Cortex of kidney (tissue), 1 donor: Measurements from ENCODE around the gene UCKL1.
"Not testable (repeated sequence)": the region's sequence is repeated elsewhere in the genome, so short reads cannot be mapped to it uniquely, and the experiment has no call there.

ENCODE experiments used
- DNase-seq: peaks from one replicate; lab custom pipeline; 2025; lab: John Stamatoyannopoulos, UW

The UCKL1 gene

GRCh38 chr20:63955827-63956663 lies at the start of gene UCKL1:
UCKL1 (minus strand) TSS chr20:63956416; CDS start chr20:63956372, 44 bp downstream.
- DNase-seq = no peak

- DNase-seq = no peak
These were observed 49.2 kb upstream of the UCKL1 start for GRCh38 chr20:64005394-64005793.

GRCh38 chr20:64003960-64004725 lies 47.9 kb upstream of the UCKL1 start:
- no peak for DNase-seq

GRCh38 chr20:64001607-64002011 lies 45.4 kb upstream of the UCKL1 start:
- DNase-seq = no peak

GRCh38 chr20:64000906-64001305 lies 44.7 kb upstream of the UCKL1 start:
- no peak for DNase-seq

GRCh38 chr20:63982937-63983336 lies 26.7 kb upstream of the UCKL1 start:
- no peak for DNase-seq

- DNase-seq = no peak
These were observed 24.9 kb upstream of the UCKL1 start, which contains the start of gene PRPF6 for GRCh38 chr20:63980806-63981728. PRPF6 (plus strand) TSS chr20:63981132; CDS start chr20:63981246, 114 bp downstream.

GRCh38 chr20:63980317-63980805 lies 24.1 kb upstream of the UCKL1 start:
- DNase-seq = no peak

- no peak for DNase-seq
These were observed 23.5 kb upstream of the UCKL1 start, which contains the start of gene SAMD10 for GRCh38 chr20:63979557-63980316. SAMD10 (minus strand) TSS chr20:63979642; CDS start chr20:63979467, 175 bp downstream.

- no peak for DNase-seq
These were observed 23.0 kb upstream of the UCKL1 start for GRCh38 chr20:63979229-63979556.

- no peak for DNase-seq
These were observed 22.4 kb upstream of the UCKL1 start for GRCh38 chr20:63978319-63979228.

GRCh38 chr20:63977739-63978276 lies 21.6 kb upstream of the UCKL1 start:
- DNase-seq = no peak

- DNase-seq = no peak
These were observed 20.9 kb upstream of the UCKL1 start for GRCh38 chr20:63976980-63977738.

GRCh38 chr20:63976511-63976910 lies 20.3 kb upstream of the UCKL1 start:
- not testable (repeated sequence) for DNase-seq

- DNase-seq = no peak
These were observed 18.4 kb upstream of the UCKL1 start for GRCh38 chr20:63974402-63975200.

GRCh38 chr20:63973636-63974401 lies 17.6 kb upstream of the UCKL1 start:
- DNase-seq = no peak

GRCh38 chr20:63973160-63973479 lies 16.9 kb upstream of the UCKL1 start:
- no peak for DNase-seq
